Tibial artery (tissue), 4 donors: Measurements from ENCODE around the gene SEZ6L2.
"Not testable (repeated sequence)": the region's sequence is repeated elsewhere in the genome, so short reads cannot be mapped to it uniquely, and the experiment has no call there.

Experiments
- DNase-seq, 2 donors: peaks; one replicate each; pipeline ENCODE4 v3.0.0-alpha.2; 2019
- H3K27ac ChIP-seq, 2 donors: fragments of 200-600 bp; sonication (generic) in 1 of 2; 1 replicate in 1 of 2; 2 replicates in 1 of 2; pipeline ENCODE4 v1.5.1; 2018 to 2019; ENCODE audit warnings: mild to moderate bottlenecking in 1 of 2
- H3K27me3 ChIP-seq, 2 donors: fragments of 200-600 bp; sonication (generic) in 1 of 2; one replicate each; pipeline versions ENCODE4 v1.5.1 to v1.6.0; 2016 to 2019
- H3K36me3 ChIP-seq, 3 donors: fragments of 200-600 bp; sonication (generic) in 2 of 3; one replicate each; pipeline ENCODE4 v1.5.1; 2016 to 2019; ENCODE audit warnings: mild to moderate bottlenecking in 2 of 3
- H3K4me1 ChIP-seq, 4 donors: fragments of 200-600 bp; sonication (generic) in 2 of 4; 1 replicate in 3 of 4; 2 replicates in 1 of 4; pipeline ENCODE4 v1.5.1; 2016 to 2019
- H3K4me3 ChIP-seq, 2 donors: fragments of 200-600 bp; sonication (generic) in 1 of 2; 1 replicate in 1 of 2; 2 replicates in 1 of 2; pipeline ENCODE4 v1.5.1; 2018 to 2019; ENCODE audit warnings: mild to moderate bottlenecking in 2 of 2
- H3K9me3 ChIP-seq, 3 donors: fragments of 200-600 bp; sonication (generic) in 1 of 3; one replicate each; pipeline ENCODE4 v1.5.1; 2016 to 2019
- CTCF ChIP-seq, 2 experiments: fragments of 200-600 bp in 1 of 2; fragments of 450-650 bp in 1 of 2; IDR thresholded peaks; one replicate each; pipeline ENCODE4 v1.5.1; 2017 to 2019; ENCODE audit warnings: antibody characterized with exemption in 2 of 2, mild to moderate bottlenecking in 1 of 2, moderate library complexity in 1 of 2
- intact Hi-C: fragments of 100-400 bp; cut with DNase I; formaldehyde crosslinking; loops from one replicate; pipeline ENCODE4 v1.15.0; 2023; ENCODE audit warnings: low total_unique reads

Gene SEZ6L2

GRCh38 chr16:29899516-29900101 lies at the start of gene SEZ6L2:
SEZ6L2 (minus strand) TSS chr16:29899550; CDS start chr16:29899019, 531 bp downstream.
- intact Hi-C loops: no loop called here
- Histone ChIP-seq H3K27ac (no peak within 1 kb of the TSS), H3K4me1 (peaks cover 0 to 26% (median 12%) of the 10 kb centered on the region in 4 donors), H3K4me3 (peak within 1 kb of the TSS; percentile 49 to 56), H3K27me3 (peaks cover 2 to 48% of the 10 kb centered on the region in 2 donors), H3K9me3 (no peaks in the 10 kb centered on the region), H3K36me3 (no peaks in the 10 kb centered on the region)
- DNase-seq: peak in 1 of 2 donors; percentile 45
- TF ChIP-seq CTCF (IDR thresholded peaks at IDR 0.05): no peak

GRCh38 chr16:29947897-29948296 lies 48.5 kb upstream of the SEZ6L2 start:
- Histone ChIP-seq H3K36me3 (no peaks in the 10 kb centered on the region), H3K4me3 (no peak overlapping the region), H3K27ac (no peak overlapping the region), H3K27me3 (peaks cover 0 to 5% of the 10 kb centered on the region in 2 donors), H3K9me3 (no peaks in the 10 kb centered on the region), H3K4me1 (no peaks in the 10 kb centered on the region)
- no peak for TF ChIP-seq CTCF (IDR thresholded peaks at IDR 0.05)
- intact Hi-C loops: no loop called here
- peak in 1 of 2 donors; percentile 28 for DNase-seq

GRCh38 chr16:29943846-29944799 lies 44.8 kb upstream of the SEZ6L2 start:
- Histone ChIP-seq H3K36me3 (no peaks in the 10 kb centered on the region), H3K4me1 (no peaks in the 10 kb centered on the region), H3K9me3 (no peaks in the 10 kb centered on the region), H3K4me3 (no peak overlapping the region), H3K27ac (no peak overlapping the region), H3K27me3 (no peaks in the 10 kb centered on the region)
- peak; percentile 27 to 59 for DNase-seq
- intact Hi-C loops: no loop called here
- no peak for TF ChIP-seq CTCF (IDR thresholded peaks at IDR 0.05)

GRCh38 chr16:29940656-29941055 lies 41.3 kb upstream of the SEZ6L2 start:
- intact Hi-C loops: no loop called here

GRCh38 chr16:29931750-29932149 lies 32.4 kb upstream of the SEZ6L2 start:
- H3K27me3 ChIP-seq, H3K36me3 ChIP-seq, H3K4me3 ChIP-seq, H3K27ac ChIP-seq, H3K4me1 ChIP-seq, H3K9me3 ChIP-seq, intact Hi-C loops, DNase-seq: not testable (repeated sequence)

More at GRCh38 chr16:29940656-29941055, 41.3 kb upstream of the SEZ6L2 start:
- no peaks in the 10 kb centered on the region for H3K9me3 ChIP-seq
- H3K27ac ChIP-seq: no peak overlapping the region
- H3K4me3 ChIP-seq: no peak overlapping the region
- H3K27me3 ChIP-seq: peaks cover 0 to 8% of the 10 kb centered on the region in 2 donors
- DNase-seq: no peak
- no peaks in the 10 kb centered on the region for H3K4me1 ChIP-seq
- H3K36me3 ChIP-seq: no peaks in the 10 kb centered on the region
- TF ChIP-seq CTCF (IDR thresholded peaks at IDR 0.05): no peak
